Stomach (tissue), 4 donors: ENCODE measurements around the gene NRXN2.

Experiments
- EP300 ChIP-seq: sonication (generic); formaldehyde crosslinking; IDR thresholded peaks from one replicate; pipeline ENCODE4 v1.6.1; 2017; ENCODE audit warnings: antibody characterized with exemption
- POLR2A ChIP-seq, 4 donors: fragments of 450-650 bp; IDR thresholded peaks; one replicate each; pipeline ENCODE4 v1.6.1; 2016; ENCODE audit warnings: antibody characterized with exemption in 4 of 4, control low read depth in 2 of 4, mild to moderate bottlenecking in 1 of 4, moderate library complexity in 1 of 4
- POLR2AphosphoS5 ChIP-seq, 3 donors: sonication (generic); formaldehyde crosslinking; IDR thresholded peaks; one replicate each; pipeline ENCODE4 v1.6.1; 2016; ENCODE audit warnings: antibody characterized with exemption in 3 of 3
- TF ChIP-seq, protein P1 (sequence below), 7 experiments: fragments of 450-650 bp in 4 of 7; fragments of 200-600 bp in 3 of 7; sonication (generic) in 3 of 7; IDR thresholded peaks; one replicate each; pipeline ENCODE4 v1.5.1; 2016 to 2019; ENCODE audit warnings: antibody characterized with exemption in 7 of 7, control low read depth in 2 of 7, mild to moderate bottlenecking in 1 of 7

DNA sequence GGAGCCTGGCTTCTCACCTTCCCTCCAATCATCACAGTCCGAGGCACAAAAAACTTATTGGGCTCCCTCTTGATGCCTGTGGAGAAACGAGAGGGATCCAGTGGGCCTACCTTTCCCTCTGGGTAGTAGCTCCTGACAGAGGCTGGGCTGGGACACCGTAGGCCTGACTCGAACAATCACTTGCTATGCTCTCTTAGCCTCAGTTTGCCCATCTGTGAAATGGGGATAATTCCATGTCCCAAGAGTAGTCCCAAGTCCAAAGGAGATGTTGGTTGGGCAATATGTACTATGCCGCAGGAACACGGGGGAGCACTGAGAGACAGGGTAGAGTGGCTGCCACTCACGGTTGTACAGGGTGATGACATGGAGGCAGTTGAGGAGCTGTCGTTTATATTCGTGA is 28.6 kb upstream of the NRXN2 start:
- TF ChIP-seq EP300 (no peak), POLR2A (IDR thresholded peaks at IDR 0.05) (no peak), POLR2AphosphoS5 (IDR thresholded peaks at IDR 0.05) (no peak)
- TF ChIP-seq, protein P1, sequence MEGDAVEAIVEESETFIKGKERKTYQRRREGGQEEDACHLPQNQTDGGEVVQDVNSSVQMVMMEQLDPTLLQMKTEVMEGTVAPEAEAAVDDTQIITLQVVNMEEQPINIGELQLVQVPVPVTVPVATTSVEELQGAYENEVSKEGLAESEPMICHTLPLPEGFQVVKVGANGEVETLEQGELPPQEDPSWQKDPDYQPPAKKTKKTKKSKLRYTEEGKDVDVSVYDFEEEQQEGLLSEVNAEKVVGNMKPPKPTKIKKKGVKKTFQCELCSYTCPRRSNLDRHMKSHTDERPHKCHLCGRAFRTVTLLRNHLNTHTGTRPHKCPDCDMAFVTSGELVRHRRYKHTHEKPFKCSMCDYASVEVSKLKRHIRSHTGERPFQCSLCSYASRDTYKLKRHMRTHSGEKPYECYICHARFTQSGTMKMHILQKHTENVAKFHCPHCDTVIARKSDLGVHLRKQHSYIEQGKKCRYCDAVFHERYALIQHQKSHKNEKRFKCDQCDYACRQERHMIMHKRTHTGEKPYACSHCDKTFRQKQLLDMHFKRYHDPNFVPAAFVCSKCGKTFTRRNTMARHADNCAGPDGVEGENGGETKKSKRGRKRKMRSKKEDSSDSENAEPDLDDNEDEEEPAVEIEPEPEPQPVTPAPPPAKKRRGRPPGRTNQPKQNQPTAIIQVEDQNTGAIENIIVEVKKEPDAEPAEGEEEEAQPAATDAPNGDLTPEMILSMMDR (IDR thresholded peaks at IDR 0.05), result no peak
